HUES64 (cell line): Measurements from ENCODE around the gene DGKI.

Source experiments
- H3K27ac ChIP-seq: 2 replicates; pipeline ENCODE4 v1.7.0; 2013; ENCODE audit warnings: low read depth, low read length, inconsistent platforms
- H3K27me3 ChIP-seq: 2 replicates; pipeline ENCODE4 v1.6.1; 2013; ENCODE audit warnings: mild to moderate bottlenecking, low read length; ENCODE audit not compliant: insufficient read depth
- H3K36me3 ChIP-seq: 2 replicates; pipeline ENCODE4 v1.6.1; 2013; ENCODE audit warnings: mild to moderate bottlenecking, low read length; ENCODE audit not compliant: insufficient read depth
- H3K4me1 ChIP-seq: 2 replicates; pipeline ENCODE4 v1.6.1; 2013; ENCODE audit warnings: mild to moderate bottlenecking, low read length, moderate library complexity; ENCODE audit not compliant: insufficient read depth
- H3K4me3 ChIP-seq: 2 replicates; pipeline ENCODE4 v1.5.1; 2013; ENCODE audit warnings: mild to moderate bottlenecking, low read length, moderate library complexity
- H3K9ac ChIP-seq: 2 replicates; pipeline ENCODE4 v1.6.1; 2013; ENCODE audit warnings: mild to moderate bottlenecking, low read depth, low read length
- H3K9me3 ChIP-seq: 2 replicates; pipeline ENCODE4 v1.6.1; 2013; ENCODE audit warnings: low read depth, low read length; ENCODE audit not compliant: insufficient read depth
- WGBS: fragments of 150-250, 120-280 bp; methylation state at CpG from one replicate; pipeline ENCODE4 v1.1.7; 2013; ENCODE audit warnings: missing lambda C conversion rate; 5-methylcytosine and 5-hydroxymethylcytosine counted together

The DGKI gene

DNA sequence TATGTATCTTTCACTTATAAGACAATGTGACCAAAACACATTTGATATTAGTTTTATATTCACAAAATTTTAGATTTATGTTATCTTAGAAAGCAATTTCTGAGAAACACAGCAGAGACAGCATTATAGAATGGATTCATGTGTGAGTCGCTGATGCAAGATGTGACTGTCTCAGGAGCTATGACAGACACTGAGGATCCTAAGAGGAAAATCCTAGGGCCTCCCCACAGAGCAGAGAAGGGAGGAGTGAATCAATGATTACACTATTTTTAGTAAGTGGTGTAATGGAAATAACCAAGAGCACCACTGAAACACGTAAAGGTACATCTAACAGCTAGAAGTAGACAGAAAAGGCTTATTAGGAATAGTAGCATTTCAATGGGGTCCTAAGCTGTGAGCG is 299.3 kb downstream of the DGKI start:
- no peaks in the 10 kb centered on the region for H3K36me3 ChIP-seq
- H3K4me1 ChIP-seq, result no peaks in the 10 kb centered on the region
- no peak overlapping the region for H3K4me3 ChIP-seq
- H3K9ac ChIP-seq, result no peak overlapping the region
- H3K9me3 ChIP-seq, result no peaks in the 10 kb centered on the region
- WGBS, result 92% methylated on average over 3 of the region's 3 CpGs
- no peaks in the 10 kb centered on the region for H3K27me3 ChIP-seq
- no peak overlapping the region for H3K27ac ChIP-seq

DNA sequence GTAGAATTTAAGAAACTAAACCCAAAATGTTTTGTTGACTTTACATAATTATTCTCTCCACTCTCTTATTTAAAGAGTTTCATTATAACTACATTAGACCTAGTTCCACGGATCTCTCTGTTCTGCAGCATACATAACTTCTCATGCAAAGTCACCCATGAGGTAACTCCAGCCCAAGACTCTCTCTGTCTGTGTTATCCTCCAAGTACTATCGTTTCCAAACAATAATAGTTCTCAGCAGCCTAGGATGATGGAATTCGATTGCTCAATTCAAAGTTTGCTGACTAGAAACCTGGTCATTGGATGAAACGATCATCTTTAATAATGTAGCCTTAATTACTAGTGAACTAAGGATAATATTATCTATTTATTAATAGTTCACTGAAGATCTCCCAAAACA is 300.1 kb downstream of the DGKI start:
- Histone ChIP-seq H3K9me3 (no peaks in the 10 kb centered on the region), H3K4me1 (no peaks in the 10 kb centered on the region), H3K27ac (no peak overlapping the region), H3K27me3 (no peaks in the 10 kb centered on the region), H3K9ac (no peak overlapping the region), H3K4me3 (no peak overlapping the region), H3K36me3 (no peaks in the 10 kb centered on the region)
- 96% methylated on average over 3 of the region's 4 CpGs for WGBS

DNA sequence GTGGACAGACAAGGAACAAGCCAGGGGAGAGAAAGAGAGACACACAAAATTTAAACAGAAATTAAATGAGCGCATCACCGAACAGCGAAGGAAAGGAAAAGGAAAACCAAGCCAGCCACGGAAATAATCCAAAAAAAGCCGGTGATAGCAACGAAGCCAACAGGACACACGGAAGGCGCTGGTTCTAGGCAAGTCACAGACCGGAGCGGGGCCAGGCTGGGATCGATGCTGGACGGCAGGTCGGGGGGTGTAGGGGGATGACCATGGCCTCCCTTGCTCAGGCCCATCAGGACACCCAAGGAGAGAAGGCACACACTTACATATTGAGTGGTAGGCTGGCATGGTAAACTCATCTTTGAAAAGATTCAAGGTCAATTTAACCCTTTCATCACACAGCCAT is 300.8 kb downstream of the DGKI start:
- Histone ChIP-seq H3K9me3 (no peaks in the 10 kb centered on the region), H3K36me3 (no peaks in the 10 kb centered on the region), H3K9ac (no peak overlapping the region), H3K27me3 (no peaks in the 10 kb centered on the region), H3K4me3 (no peak overlapping the region), H3K27ac (no peak overlapping the region), H3K4me1 (no peaks in the 10 kb centered on the region)
- WGBS, result 94% methylated on average over 13 of the region's 13 CpGs

DNA sequence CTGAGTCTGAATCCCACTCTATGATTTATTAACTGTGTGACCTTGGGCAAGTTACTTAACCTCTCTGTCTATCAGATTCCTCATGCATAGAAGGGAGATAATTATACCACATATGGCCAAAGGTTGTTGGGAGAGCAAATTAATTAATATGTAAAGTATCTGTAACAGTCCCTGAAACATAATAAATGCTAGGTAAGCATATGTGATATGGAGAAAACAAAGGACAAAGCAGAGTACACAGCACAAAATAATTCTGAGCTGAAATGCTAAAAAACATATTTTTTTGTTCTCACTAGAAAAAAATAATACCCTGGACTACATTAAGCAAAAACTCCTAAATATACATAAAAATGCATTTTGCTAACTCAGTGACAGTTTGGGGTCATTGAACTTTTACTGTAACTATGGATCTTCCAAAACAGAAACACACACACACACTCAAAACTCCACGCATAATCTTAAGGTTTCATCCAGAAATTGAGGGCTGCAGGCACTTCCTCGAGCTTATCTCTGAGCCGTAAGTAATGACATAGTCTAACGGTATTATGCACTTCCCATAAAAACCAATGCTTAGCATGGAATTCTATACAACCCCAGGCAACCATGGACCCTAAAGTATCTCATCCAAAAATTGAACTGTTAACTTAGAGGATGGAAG is 301.6 kb downstream of the DGKI start:
- H3K9me3 ChIP-seq, result no peaks in the 10 kb centered on the region
- H3K27ac ChIP-seq, result no peak overlapping the region
- no peak overlapping the region for H3K4me3 ChIP-seq
- no peaks in the 10 kb centered on the region for H3K36me3 ChIP-seq
- 91% methylated on average over 4 of the region's 4 CpGs for WGBS
- no peaks in the 10 kb centered on the region for H3K4me1 ChIP-seq
- H3K27me3 ChIP-seq, result no peaks in the 10 kb centered on the region
- H3K9ac ChIP-seq, result no peak overlapping the region

DNA sequence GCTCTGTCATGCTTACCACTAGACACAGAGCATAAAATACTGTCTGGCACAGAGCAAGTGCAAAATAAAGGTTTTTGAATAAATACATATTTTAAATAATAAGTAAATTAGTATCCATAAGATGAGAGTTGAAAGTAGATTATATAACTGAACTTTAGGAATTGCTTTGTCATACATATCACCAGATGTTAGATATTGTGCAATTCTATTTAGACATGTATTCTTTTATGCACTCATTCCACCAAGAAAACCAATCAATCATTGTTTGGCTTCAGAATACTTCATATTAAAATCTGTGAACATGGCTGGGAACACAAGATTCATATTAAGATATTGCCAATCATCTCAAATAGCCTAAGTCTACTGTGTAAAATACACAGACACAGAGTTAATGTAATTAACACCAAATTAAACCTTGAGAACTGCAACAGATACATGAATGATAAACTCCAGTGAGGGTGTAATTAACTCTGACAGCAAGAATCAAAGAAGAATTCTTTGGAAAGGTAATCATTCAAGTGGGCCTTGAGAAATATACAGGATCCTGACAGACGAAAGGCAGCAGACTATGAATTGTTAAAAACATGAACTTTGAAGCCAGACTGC is 302.2 kb downstream of the DGKI start:
- Histone ChIP-seq H3K4me3 (no peak overlapping the region), H3K27me3 (no peaks in the 10 kb centered on the region), H3K36me3 (no peaks in the 10 kb centered on the region), H3K9ac (no peak overlapping the region), H3K4me1 (no peaks in the 10 kb centered on the region), H3K27ac (no peak overlapping the region), H3K9me3 (no peaks in the 10 kb centered on the region)
- WGBS, result 95% methylated on average over 1 of the region's 1 CpG

DNA sequence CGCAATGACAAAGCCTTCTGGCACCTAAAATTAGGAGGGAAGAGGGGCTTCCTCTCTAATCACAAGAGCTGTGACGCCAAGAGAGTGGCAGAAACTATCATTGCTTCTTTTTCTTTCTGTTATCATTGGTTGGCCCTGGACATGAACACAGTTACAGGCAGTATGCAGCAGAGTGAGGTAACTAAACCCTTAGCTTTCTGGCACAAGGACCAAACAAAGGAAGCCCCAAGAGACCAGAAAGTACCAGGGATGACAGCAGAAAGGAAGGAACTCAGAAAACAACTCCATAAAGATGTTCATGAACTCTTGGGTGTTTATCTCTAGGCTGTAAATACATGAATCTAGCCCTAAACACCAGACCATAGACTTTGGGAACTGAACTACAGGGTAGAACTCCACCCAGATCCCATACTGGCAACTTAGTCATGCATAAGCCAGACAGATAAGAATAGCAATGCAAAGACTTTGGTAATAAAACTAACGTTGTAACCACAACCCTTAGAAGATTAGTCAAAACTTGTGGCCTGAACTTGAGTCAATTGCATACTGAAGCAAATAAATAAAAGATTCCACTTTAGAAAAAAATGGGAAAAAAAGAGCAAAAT is 307.6 kb downstream of the DGKI start:
- no peaks in the 10 kb centered on the region for H3K36me3 ChIP-seq
- 90% methylated on average over 3 of the region's 3 CpGs for WGBS
- H3K27ac ChIP-seq, result no peak overlapping the region

DNA sequence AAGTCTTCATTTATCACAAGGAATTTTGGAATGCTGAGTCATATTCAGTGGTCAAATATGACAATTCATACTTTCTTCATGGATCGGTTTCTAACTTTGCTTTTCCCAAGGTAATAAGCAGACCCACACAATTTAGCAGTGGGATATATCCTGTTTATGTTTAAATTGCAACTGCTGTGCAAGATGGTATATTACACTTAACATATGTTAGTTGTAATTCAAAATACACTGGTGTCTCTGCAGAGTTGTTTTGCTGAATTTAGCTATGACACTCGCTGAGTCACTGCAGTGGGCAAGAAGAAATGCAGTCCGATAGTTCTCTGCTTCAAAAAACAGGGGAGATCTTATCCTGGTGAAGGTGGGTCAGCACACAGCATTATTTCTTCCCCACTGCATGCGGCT is 308.4 kb downstream of the DGKI start:
- Histone ChIP-seq H3K36me3 (no peaks in the 10 kb centered on the region), H3K27me3 (no peaks in the 10 kb centered on the region), H3K27ac (no peak overlapping the region), H3K9ac (no peak overlapping the region), H3K4me3 (no peak overlapping the region), H3K9me3 (no peaks in the 10 kb centered on the region), H3K4me1 (no peaks in the 10 kb centered on the region)
- 98% methylated on average over 3 of the region's 4 CpGs for WGBS

More for the DNA sequence above, 307.6 kb downstream of the DGKI start:
- H3K9ac ChIP-seq, result no peak overlapping the region
- no peaks in the 10 kb centered on the region for H3K9me3 ChIP-seq
- no peaks in the 10 kb centered on the region for H3K27me3 ChIP-seq
- H3K4me3 ChIP-seq, result no peak overlapping the region
- no peaks in the 10 kb centered on the region for H3K4me1 ChIP-seq

DNA sequence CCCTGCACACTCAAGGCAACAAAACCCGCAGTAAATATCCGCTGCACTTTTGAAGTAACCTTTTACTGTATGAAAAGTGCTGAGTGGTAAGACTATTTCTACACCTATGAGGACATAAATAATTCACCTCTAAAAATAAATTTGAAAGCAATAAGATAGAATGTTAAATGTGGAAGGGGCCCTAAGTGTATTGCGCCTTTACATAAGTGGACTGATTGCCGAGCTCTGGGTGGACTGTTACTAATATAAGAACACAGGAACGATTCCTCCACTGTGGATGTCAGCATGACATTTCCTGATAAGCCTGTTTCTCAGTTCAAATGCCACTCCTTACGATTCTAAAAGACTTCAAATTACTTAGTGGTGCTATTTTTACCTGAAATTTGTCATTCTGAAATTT is 311.2 kb downstream of the DGKI start:
- H3K27me3 ChIP-seq, result no peaks in the 10 kb centered on the region
- no peak overlapping the region for H3K4me3 ChIP-seq
- WGBS, result 92% methylated on average over 4 of the region's 6 CpGs
- H3K27ac ChIP-seq, result no peak overlapping the region
- no peaks in the 10 kb centered on the region for H3K9me3 ChIP-seq
- H3K36me3 ChIP-seq, result no peaks in the 10 kb centered on the region
- H3K9ac ChIP-seq, result no peak overlapping the region
- H3K4me1 ChIP-seq, result no peaks in the 10 kb centered on the region

DNA sequence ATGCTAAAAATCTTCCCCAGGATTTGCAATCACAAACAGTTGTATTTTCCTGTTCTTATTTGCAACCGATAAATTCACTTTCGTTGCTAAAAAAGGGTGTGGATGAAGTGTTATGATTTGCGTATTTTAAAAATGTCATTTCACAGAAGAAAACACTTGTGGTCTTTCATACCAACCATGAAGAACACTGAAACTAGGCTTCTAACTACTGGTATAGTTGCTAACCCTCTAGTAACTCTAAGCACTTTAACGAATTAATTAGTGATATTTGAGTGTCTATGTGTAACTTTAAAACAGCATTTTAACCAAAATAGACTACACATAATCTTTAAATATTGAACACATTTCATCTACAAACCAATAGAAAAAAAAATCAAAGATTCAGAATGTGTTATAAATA is 315.1 kb downstream of the DGKI start:
- H3K9ac ChIP-seq, result no peak overlapping the region
- no peaks in the 10 kb centered on the region for H3K9me3 ChIP-seq
- H3K27ac ChIP-seq, result no peak overlapping the region
- peaks cover 4% of the 10 kb centered on the region; the same call in 1 of the 2 replicates for H3K4me1 ChIP-seq
- 100% methylated on average over 3 of the region's 4 CpGs for WGBS
- no peaks in the 10 kb centered on the region for H3K27me3 ChIP-seq
- no peaks in the 10 kb centered on the region for H3K36me3 ChIP-seq
- H3K4me3 ChIP-seq, result no peak overlapping the region

DNA sequence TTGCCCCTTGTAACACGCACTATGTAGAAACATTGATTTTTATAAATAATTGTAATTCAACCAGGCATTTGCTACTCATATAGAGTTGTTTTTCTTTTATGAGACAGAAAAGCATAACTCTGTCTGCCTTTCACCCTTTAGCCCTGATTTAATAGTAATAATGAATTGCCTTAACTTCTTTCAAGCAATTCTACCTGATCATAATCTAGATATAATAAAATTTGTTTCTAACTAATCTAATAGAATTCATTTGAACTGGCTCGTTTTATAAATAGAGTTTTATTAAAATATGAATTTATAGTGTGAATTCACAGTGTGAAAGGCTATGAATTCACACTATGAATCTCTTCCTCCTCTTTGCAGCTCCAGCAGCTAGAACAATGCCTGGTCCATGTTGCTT is 319.1 kb downstream of the DGKI start:
- Histone ChIP-seq H3K9ac (no peak overlapping the region), H3K27me3 (no peaks in the 10 kb centered on the region), H3K36me3 (no peaks in the 10 kb centered on the region), H3K27ac (no peak overlapping the region), H3K9me3 (no peaks in the 10 kb centered on the region), H3K4me1 (peaks cover 4% of the 10 kb centered on the region; the same call in 1 of the 2 replicates), H3K4me3 (no peak overlapping the region)
- no CpG with 5 or more reads among the region's 2 CpGs for WGBS

DNA sequence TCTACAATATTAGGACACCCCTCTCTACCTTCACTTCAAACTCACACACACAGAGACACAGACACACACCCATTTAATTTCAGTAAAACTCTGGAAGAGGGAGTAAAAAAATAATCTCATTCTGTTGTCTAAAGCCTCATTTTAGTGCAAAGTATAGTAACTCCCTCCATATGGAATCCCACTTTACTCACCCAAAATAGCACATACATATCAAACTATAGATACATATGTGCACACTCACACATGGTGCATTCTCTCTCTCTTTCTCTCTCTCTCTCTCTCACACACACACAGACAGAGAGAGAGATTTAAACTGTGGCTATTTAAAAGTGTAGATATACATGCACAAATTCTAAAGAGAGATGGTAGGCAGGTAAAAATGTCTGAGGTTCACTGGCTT is 323.6 kb downstream of the DGKI start:
- no peak overlapping the region for H3K4me3 ChIP-seq
- no peaks in the 10 kb centered on the region for H3K36me3 ChIP-seq
- H3K4me1 ChIP-seq, result 0 out of 2 replicates have a peak, but pooled peaks cover under 1% of the 10 kb centered on the region
- no peaks in the 10 kb centered on the region for H3K9me3 ChIP-seq
- no peak overlapping the region for H3K27ac ChIP-seq
- H3K9ac ChIP-seq, result no peak overlapping the region
- no peaks in the 10 kb centered on the region for H3K27me3 ChIP-seq
